Panc1 (cell line): ENCODE data around the gene PTPRE. TPM values are rescaled to one million over a fixed set of nuclear protein-coding genes. Genes with fewer than 3 reads are reported as not detected.

ENCODE experiments used
- ATAC-seq: fragments of 200-7000 bp; cut with Tn5 transposase; 2 replicates; pipeline ENCODE4 v1.9.1; 2020; ENCODE audit warnings: mild to moderate bottlenecking, moderate library complexity
- BruUV-seq: library from RNA; stranded (reverse); fragments of 400-500 nt; replicated peaks from 2 replicates; lab custom pipeline; 2021; lab: Mats Ljungman, UMichigan
- CTCF ChIA-PET: fragments of 300-600 bp; sonication (Branson Sonifier 250); formaldehyde crosslinking; loops from one replicate; lab custom pipeline; 2022; ENCODE audit warnings: antibody characterized with exemption; lab: Charles Lee
- POLR2A ChIA-PET: fragments of 300-600 bp; sonication (Branson Sonifier 250); formaldehyde crosslinking; loops from one replicate; lab custom pipeline; 2022; ENCODE audit warnings: antibody characterized with exemption; lab: Charles Lee
- DNase-seq: peaks from one replicate; pipeline ENCODE4 v3.0.0-alpha.2; 2010; ENCODE audit warnings: low read depth, low spot score
- H3K27ac ChIP-seq: 2 replicates; pipeline ENCODE4 v1.5.1; 2011; ENCODE audit warnings: mild to moderate bottlenecking, low read length, inconsistent platforms
- H3K27me3 ChIP-seq: fragments of 200-500 bp; sonication (Bioruptor generic); 2 replicates; pipeline ENCODE4 v1.6.0; 2014; ENCODE audit warnings: low read length, inconsistent platforms; ENCODE audit not compliant: control insufficient read depth, insufficient read depth
- H3K36me3 ChIP-seq: fragments of 200-500 bp; sonication (Bioruptor generic); 2 replicates; pipeline ENCODE4 v1.5.1; 2014; ENCODE audit warnings: inconsistent platforms, mild to moderate bottlenecking, low read length, moderate library complexity; ENCODE audit not compliant: control insufficient read depth, insufficient read depth
- H3K4me1 ChIP-seq: 2 replicates; pipeline ENCODE4 v1.5.1; 2011; ENCODE audit warnings: inconsistent platforms, mild to moderate bottlenecking, low read length, moderate library complexity; ENCODE audit not compliant: control insufficient read depth, insufficient read depth
- H3K4me3 ChIP-seq, 2 experiments: 2 replicates each; pipeline ENCODE4 v1.5.1; 2011 to 2012; ENCODE audit warnings: low read depth in 2 of 2, low read length in 2 of 2, mild to moderate bottlenecking in 2 of 2, inconsistent platforms in 1 of 2, moderate library complexity in 1 of 2
- H3K9me3 ChIP-seq: fragments of 200-500 bp; sonication (Bioruptor generic); 2 replicates; pipeline ENCODE4 v1.5.1; 2014; ENCODE audit warnings: low read depth, mild to moderate bottlenecking, inconsistent platforms, low read length, moderate library complexity; ENCODE audit not compliant: control insufficient read depth, insufficient read depth
- POLR2AphosphoS5 ChIP-seq: IDR thresholded peaks from 2 replicates; pipeline ENCODE4 v1.6.1; 2012; ENCODE audit warnings: mild to moderate bottlenecking, low read depth, low read length, moderate library complexity
- REST ChIP-seq, 2 experiments: IDR thresholded peaks; 2 replicates each; pipeline ENCODE4 v1.6.1; 2011 to 2012; ENCODE audit warnings: low read depth in 2 of 2, control low read depth in 1 of 2, low read length in 1 of 2, mild to moderate bottlenecking in 1 of 2, moderate library complexity in 1 of 2; ENCODE audit not compliant: insufficient read depth in 1 of 2
- SIN3A ChIP-seq: IDR thresholded peaks from 2 replicates; pipeline ENCODE4 v1.6.1; 2012; ENCODE audit warnings: low read depth, mild to moderate bottlenecking, low read length, moderate library complexity, borderline replicate concordance; ENCODE audit not compliant: insufficient read depth
- TCF7L2 ChIP-seq: IDR thresholded peaks from 2 replicates; pipeline ENCODE4 v1.6.1; 2011; ENCODE audit warnings: mild to moderate bottlenecking, low read depth, low read length, inconsistent platforms
- in situ Hi-C: cut with HindIII; loops from 2 replicates; pipeline ENCODE4 v1.10.0; 2016; ENCODE audit warnings: low sequenced_read_pairs, low pct_unique_long_range_greater_than_20kb
- intact Hi-C: fragments of 100-400 bp; cut with micrococcal nuclease; formaldehyde crosslinking; loops from one replicate; pipeline ENCODE4 v1.10.0; 2022; ENCODE audit not compliant: unreplicated experiment
- total RNA-seq: library from RNA; stranded (reverse); gene quantifications from one replicate; pipeline ENCODE4 v1.2.1, GENCODE V29; 2021; ENCODE audit not compliant: unreplicated experiment
- TF ChIP-seq, protein P1 (sequence below): fragments of 450-650 bp; IDR thresholded peaks from 2 replicates; pipeline ENCODE4 v1.5.1; 2017; ENCODE audit warnings: mild to moderate bottlenecking

The PTPRE gene
- total RNA-seq, 1 experiment from 2014 or later, result 0.44 TPM

DNA sequence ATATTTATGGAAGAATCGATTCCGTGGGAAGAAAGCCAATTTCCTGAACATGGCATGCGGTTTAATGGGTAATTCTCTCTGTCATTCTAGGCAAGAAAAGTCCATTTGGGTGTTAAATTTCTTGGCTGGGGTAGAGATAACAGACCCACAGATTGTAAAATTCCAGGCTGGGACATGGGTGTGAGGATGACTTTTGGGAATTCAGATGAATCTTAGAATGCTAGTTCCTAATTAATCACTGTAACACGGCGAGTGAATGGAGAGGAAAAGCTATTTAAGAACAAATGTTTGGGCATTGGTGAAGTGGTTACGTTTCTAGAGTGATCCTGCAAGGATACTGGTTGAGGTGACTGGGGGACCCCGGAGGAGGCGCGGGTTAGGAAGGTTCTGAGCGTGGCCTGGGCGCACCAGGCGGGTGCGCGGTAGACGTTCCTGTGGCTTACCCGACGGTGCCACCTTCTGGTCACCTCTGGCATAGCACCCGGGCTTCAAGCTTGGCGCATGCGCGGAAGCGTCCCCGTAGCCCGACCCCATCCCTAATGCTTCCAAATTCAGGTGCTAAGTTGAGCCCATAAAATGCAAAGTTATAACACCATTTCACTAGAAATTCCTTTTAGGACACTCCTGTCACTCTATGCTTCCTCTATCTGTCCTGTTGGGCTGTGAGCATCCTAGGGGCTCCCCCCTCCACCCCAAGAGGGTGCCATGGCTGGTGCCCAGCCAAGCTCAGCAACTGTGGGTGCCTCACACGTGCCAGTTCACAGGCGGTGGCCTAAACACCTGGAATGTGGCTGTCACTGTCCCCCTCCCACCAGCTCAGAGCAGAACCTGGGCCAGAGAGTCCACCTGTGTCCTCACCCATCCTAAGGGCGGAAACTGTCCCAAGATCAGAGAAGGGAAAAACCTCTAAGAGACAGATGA lies 104.4 kb downstream of the PTPRE start:
- no peak for TF ChIP-seq TCF7L2
- TF ChIP-seq, protein P1, sequence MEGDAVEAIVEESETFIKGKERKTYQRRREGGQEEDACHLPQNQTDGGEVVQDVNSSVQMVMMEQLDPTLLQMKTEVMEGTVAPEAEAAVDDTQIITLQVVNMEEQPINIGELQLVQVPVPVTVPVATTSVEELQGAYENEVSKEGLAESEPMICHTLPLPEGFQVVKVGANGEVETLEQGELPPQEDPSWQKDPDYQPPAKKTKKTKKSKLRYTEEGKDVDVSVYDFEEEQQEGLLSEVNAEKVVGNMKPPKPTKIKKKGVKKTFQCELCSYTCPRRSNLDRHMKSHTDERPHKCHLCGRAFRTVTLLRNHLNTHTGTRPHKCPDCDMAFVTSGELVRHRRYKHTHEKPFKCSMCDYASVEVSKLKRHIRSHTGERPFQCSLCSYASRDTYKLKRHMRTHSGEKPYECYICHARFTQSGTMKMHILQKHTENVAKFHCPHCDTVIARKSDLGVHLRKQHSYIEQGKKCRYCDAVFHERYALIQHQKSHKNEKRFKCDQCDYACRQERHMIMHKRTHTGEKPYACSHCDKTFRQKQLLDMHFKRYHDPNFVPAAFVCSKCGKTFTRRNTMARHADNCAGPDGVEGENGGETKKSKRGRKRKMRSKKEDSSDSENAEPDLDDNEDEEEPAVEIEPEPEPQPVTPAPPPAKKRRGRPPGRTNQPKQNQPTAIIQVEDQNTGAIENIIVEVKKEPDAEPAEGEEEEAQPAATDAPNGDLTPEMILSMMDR, result peak; percentile 99
- BruUV-seq, result no TSS peak

DNA sequence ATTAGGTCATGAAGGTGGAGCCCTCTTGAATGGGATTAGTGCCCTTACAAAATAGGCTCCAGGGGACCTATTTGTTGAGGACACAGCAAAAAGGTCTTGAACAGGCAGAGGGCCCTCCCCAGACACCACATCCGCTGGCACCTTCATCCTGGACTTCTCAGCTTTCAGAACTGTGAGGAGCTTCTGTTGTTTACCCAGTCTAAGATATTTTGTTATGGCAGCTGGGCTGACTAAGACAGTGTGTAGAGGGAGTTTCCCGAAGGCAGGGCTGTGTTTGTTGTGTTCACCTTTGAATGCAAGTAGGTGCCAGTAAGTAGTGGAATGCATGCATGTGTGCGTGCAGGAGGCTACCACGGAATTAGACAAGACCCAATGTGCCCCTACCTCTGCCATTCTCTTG lies 106.7 kb downstream of the PTPRE start:
- CTCF ChIA-PET, result no interaction called here
- in situ Hi-C loops (no loop called here), intact Hi-C loops (loop anchor here (5.0 kb wide), 1 partner anchor 296 kb away; no protein-coding TSS in a partner anchor)
- no peaks in the 10 kb centered on the region for H3K36me3 ChIP-seq
- H3K9me3 ChIP-seq, result no peaks in the 10 kb centered on the region
- H3K4me1 ChIP-seq, result peaks cover 4% of the 10 kb centered on the region; the same call in 1 of the 2 replicates
- no peak overlapping the region for H3K27ac ChIP-seq
- peaks cover 9% of the 10 kb centered on the region; the same call in 1 of the 2 replicates for H3K27me3 ChIP-seq
- DNase-seq (no peak), ATAC-seq (no peak)
- POLR2A ChIA-PET, result interaction anchor here (0.6 kb wide), 1 partner anchor 164 kb away, joined by 3 read pairs; no protein-coding TSS in a partner anchor
- H3K4me3 ChIP-seq, result no peak overlapping the region
- BruUV-seq, result no TSS peak
- TF ChIP-seq, protein P1, result no peak
- TF ChIP-seq POLR2AphosphoS5, result no peak

More for the DNA sequence above, 104.4 kb downstream of the PTPRE start:
- intact Hi-C loops (loop anchor here (1.0 to 5.0 kb wide), 2 partner anchors 105 to 294 kb away; no protein-coding TSS in a partner anchor), in situ Hi-C loops (no loop called here)
- Histone ChIP-seq H3K36me3 (no peaks in the 10 kb centered on the region), H3K4me3 (no peak overlapping the region), H3K27me3 (peaks cover 5% of the 10 kb centered on the region; the same call in 1 of the 2 replicates), H3K9me3 (no peaks in the 10 kb centered on the region), H3K4me1 (peaks cover 4% of the 10 kb centered on the region; the same call in 1 of the 2 replicates), H3K27ac (no peak overlapping the region)
- ATAC-seq (peak; percentile 89), DNase-seq (peak; percentile 58)
- CTCF ChIA-PET, result interaction anchor here (0.6 to 1.8 kb wide), 5 partner anchors 29 to 105 kb away, joined by 3 to 25 read pairs (median 3); partner anchors contain the start of gene PTPRE
- POLR2A ChIA-PET, result no interaction called here

- no TSS peak for BruUV-seq
- intact Hi-C loops (loop anchor here (5.0 kb wide), 1 partner anchor 297 kb away; no protein-coding TSS in a partner anchor), in situ Hi-C loops (no loop called here)
- Histone ChIP-seq H3K4me1 (peaks cover 4% of the 10 kb centered on the region; the same call in 1 of the 2 replicates), H3K9me3 (no peaks in the 10 kb centered on the region), H3K36me3 (no peaks in the 10 kb centered on the region), H3K27ac (no peak overlapping the region), H3K27me3 (peaks cover 9% of the 10 kb centered on the region; the same call in 1 of the 2 replicates), H3K4me3 (no peak overlapping the region)
- ChIA-PET CTCF (no interaction called here), POLR2A (no interaction called here)
- ATAC-seq, result no peak
- TF ChIP-seq POLR2AphosphoS5 (no peak), REST (IDR thresholded peaks at IDR 0.05; ENCODE audit: insufficient read depth in 1 of 2, low read depth in 2 of 2, low read length in 1 of 2) (no peak), SIN3A (no peak), TCF7L2 (no peak)
- TF ChIP-seq, protein P1, result no peak
- no peak for DNase-seq
Measured at GRCh38 chr10:128014236-128014635, 107.3 kb downstream of the PTPRE start.
